ENCODE data around the gene CCL4. TPM values are rescaled to one million over a fixed set of nuclear protein-coding genes. Genes with fewer than 3 reads are reported as not detected.
A peak's percentile ranks its signal among the peaks of the same experiment; 100 is the strongest.

Gene CCL4
- polyA plus RNA-seq, 1 donor, result 6.9 TPM

GRCh38 chr17:36142806-36143205 is 39.2 kb downstream of the CCL4 start:
- Histone ChIP-seq H3K4me1 (ENCODE audit: control insufficient read depth, insufficient read depth, low read length) (peaks cover 4% of the 10 kb centered on the region), H3K4me3 (ENCODE audit: low read length) (no peak overlapping the region), H3K27me3 (ENCODE audit: control insufficient read depth, insufficient read depth, low read length) (no peaks in the 10 kb centered on the region), H3K9me3 (ENCODE audit: control insufficient read depth, low read depth, low read length) (no peaks in the 10 kb centered on the region), H3K27ac (ENCODE audit: low read length) (no peak overlapping the region), H3K36me3 (ENCODE audit: control insufficient read depth, insufficient read depth, low read length) (no peaks in the 10 kb centered on the region)
- no peak for DNase-seq
- 100% methylated on average over 1 of the region's 8 CpGs for WGBS (ENCODE audit: insufficient coverage, low lambda C conversion rate)

GRCh38 chr17:36144014-36144413 is 40.4 kb downstream of the CCL4 start:
- Histone ChIP-seq H3K4me1 (ENCODE audit: control insufficient read depth, insufficient read depth, low read length) (peaks cover 4% of the 10 kb centered on the region), H3K27me3 (ENCODE audit: control insufficient read depth, insufficient read depth, low read length) (no peaks in the 10 kb centered on the region), H3K27ac (ENCODE audit: low read length) (no peak overlapping the region), H3K36me3 (ENCODE audit: control insufficient read depth, insufficient read depth, low read length) (no peaks in the 10 kb centered on the region), H3K4me3 (ENCODE audit: low read length) (no peak overlapping the region), H3K9me3 (ENCODE audit: control insufficient read depth, low read depth, low read length) (no peaks in the 10 kb centered on the region)
- 100% methylated on average over 1 of the region's 2 CpGs for WGBS (ENCODE audit: insufficient coverage, low lambda C conversion rate)
- no peak for DNase-seq

DNA sequence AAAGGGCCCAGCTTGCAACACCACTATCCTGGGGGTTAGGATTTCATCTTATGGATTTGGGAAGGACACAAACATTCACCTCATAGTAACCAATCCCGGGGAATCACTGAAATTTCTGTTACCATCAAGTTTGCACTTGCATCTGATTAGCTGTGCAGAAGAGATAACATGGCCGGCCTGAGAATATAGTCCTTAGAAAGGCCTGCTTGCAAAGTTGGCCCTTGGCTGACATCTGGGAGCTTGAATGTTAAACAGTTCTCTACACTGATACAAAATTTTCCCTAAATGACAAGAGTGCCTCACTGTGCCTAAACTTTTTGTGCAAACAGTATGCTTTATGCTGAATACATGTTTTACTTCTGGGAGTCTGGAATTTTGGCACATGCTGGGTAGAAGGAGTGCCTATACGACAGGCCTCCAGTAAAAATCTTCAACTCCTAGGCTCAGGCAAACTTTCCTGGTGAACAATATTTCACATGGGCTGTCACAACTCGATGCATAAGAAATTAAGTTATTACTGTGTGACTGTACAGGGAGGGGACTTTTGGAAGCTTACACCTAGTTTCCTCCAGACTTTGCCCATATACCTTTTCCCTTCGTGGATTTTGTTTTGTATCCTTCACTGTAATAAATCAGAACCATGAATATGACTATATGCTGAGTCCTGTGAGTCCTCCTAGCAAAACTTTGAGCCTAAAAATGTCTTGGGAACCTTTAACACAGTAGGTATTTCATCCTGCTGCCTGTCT is 41.5 kb downstream of the CCL4 start:
- Histone ChIP-seq H3K4me1 (ENCODE audit: control insufficient read depth, insufficient read depth, low read length) (peaks cover 4% of the 10 kb centered on the region), H3K27ac (ENCODE audit: low read length) (no peak overlapping the region), H3K36me3 (ENCODE audit: control insufficient read depth, insufficient read depth, low read length) (no peaks in the 10 kb centered on the region), H3K4me3 (ENCODE audit: low read length) (no peak overlapping the region), H3K27me3 (ENCODE audit: control insufficient read depth, insufficient read depth, low read length) (no peaks in the 10 kb centered on the region), H3K9me3 (ENCODE audit: control insufficient read depth, low read depth, low read length) (no peaks in the 10 kb centered on the region)
- WGBS (ENCODE audit: insufficient coverage, low lambda C conversion rate), result 80% methylated on average over 1 of the region's 5 CpGs
- DNase-seq, result no peak

DNA sequence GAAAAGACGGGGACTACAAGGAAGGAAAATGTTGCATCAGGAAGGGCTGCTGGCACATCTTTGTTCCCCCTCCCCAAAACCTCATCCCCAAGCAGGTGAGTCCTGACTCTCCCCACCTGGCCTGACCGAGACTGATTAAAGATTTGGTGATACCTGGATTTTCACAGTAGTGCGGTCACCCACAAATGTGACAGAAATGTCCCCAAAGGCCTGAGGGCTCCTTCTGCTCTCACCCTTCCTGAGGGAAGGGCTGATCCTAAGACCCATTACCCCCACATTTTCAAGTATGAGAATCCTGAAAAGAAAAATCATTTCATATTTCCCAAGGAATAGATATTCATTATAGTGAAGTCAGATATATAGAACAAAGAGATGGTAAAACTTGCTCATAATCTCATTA is 44.0 kb downstream of the CCL4 start:
- H3K4me3 ChIP-seq (ENCODE audit: low read length), result no peak overlapping the region
- no peaks in the 10 kb centered on the region for H3K36me3 ChIP-seq (ENCODE audit: control insufficient read depth, insufficient read depth, low read length)
- DNase-seq, result no peak
- no peaks in the 10 kb centered on the region for H3K27me3 ChIP-seq (ENCODE audit: control insufficient read depth, insufficient read depth, low read length)
- H3K9me3 ChIP-seq (ENCODE audit: control insufficient read depth, low read depth, low read length), result no peaks in the 10 kb centered on the region
- H3K27ac ChIP-seq (ENCODE audit: low read length), result no peak overlapping the region
- no peaks in the 10 kb centered on the region for H3K4me1 ChIP-seq (ENCODE audit: control insufficient read depth, insufficient read depth, low read length)
- WGBS (ENCODE audit: insufficient coverage, low lambda C conversion rate), result no CpG with 5 or more reads among the region's 3 CpGs

- no peaks in the 10 kb centered on the region for H3K9me3 ChIP-seq (ENCODE audit: control insufficient read depth, low read depth, low read length)
- H3K27me3 ChIP-seq (ENCODE audit: control insufficient read depth, insufficient read depth, low read length), result no peaks in the 10 kb centered on the region
- no peaks in the 10 kb centered on the region for H3K4me1 ChIP-seq (ENCODE audit: control insufficient read depth, insufficient read depth, low read length)
- 100% methylated on average over 2 of the region's 6 CpGs for WGBS (ENCODE audit: insufficient coverage, low lambda C conversion rate)
- H3K4me3 ChIP-seq (ENCODE audit: low read length), result no peak overlapping the region
- H3K36me3 ChIP-seq (ENCODE audit: control insufficient read depth, insufficient read depth, low read length), result no peaks in the 10 kb centered on the region
- H3K27ac ChIP-seq (ENCODE audit: low read length), result no peak overlapping the region
- peak; percentile 49 to 52 for DNase-seq
Observed at GRCh38 chr17:36148559-36149295, 45.1 kb downstream of the CCL4 start.

DNA sequence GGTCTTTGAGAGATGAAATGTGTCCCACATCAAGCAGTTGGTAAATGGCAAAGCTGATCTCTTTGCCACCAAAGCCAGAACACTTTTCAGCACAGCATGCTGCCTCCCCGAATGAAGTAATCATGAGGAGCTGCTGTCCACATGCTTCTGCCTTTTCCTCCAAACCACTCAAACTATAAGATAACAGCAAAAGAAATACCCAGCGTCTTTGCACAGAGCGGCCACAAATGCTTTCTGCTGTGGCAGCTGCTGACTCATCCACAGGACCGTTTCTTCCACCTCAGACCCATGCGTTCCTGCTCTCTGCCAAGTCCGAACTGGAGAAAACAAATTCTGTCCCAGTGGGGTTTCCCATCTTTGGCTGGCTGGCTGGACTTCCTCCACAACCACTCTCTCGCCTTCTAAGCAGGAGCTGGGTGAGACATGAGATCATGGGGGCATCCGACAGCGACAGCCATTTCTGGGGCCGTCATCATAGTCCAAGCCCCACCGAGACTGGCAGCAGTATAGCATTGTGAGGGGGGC is 45.7 kb downstream of the CCL4 start:
- no CpG with 5 or more reads among the region's 11 CpGs for WGBS (ENCODE audit: insufficient coverage, low lambda C conversion rate)
- Histone ChIP-seq H3K4me3 (ENCODE audit: low read length) (no peak overlapping the region), H3K4me1 (ENCODE audit: control insufficient read depth, insufficient read depth, low read length) (no peaks in the 10 kb centered on the region), H3K9me3 (ENCODE audit: control insufficient read depth, low read depth, low read length) (no peaks in the 10 kb centered on the region), H3K27me3 (ENCODE audit: control insufficient read depth, insufficient read depth, low read length) (no peaks in the 10 kb centered on the region), H3K27ac (ENCODE audit: low read length) (no peak overlapping the region), H3K36me3 (ENCODE audit: control insufficient read depth, insufficient read depth, low read length) (no peaks in the 10 kb centered on the region)
- no peak for DNase-seq

GRCh38 chr17:36151891-36152638 is 48.4 kb downstream of the CCL4 start:
- no peaks in the 10 kb centered on the region for H3K9me3 ChIP-seq (ENCODE audit: control insufficient read depth, low read depth, low read length)
- H3K4me1 ChIP-seq (ENCODE audit: control insufficient read depth, insufficient read depth, low read length), result no peaks in the 10 kb centered on the region
- no peaks in the 10 kb centered on the region for H3K27me3 ChIP-seq (ENCODE audit: control insufficient read depth, insufficient read depth, low read length)
- H3K27ac ChIP-seq (ENCODE audit: low read length), result no peak overlapping the region
- DNase-seq, result no peak
- whole genome bisulfite sequencing (ENCODE audit: insufficient coverage, low lambda C conversion rate), result 83% methylated on average over 1 of the region's 4 CpGs
- H3K4me3 ChIP-seq (ENCODE audit: low read length), result no peak overlapping the region
- H3K36me3 ChIP-seq (ENCODE audit: control insufficient read depth, insufficient read depth, low read length), result no peaks in the 10 kb centered on the region

GRCh38 chr17:36152639-36153120 is 49.1 kb downstream of the CCL4 start:
- DNase-seq, result no peak
- H3K27me3 ChIP-seq (ENCODE audit: control insufficient read depth, insufficient read depth, low read length), result no peaks in the 10 kb centered on the region
- H3K36me3 ChIP-seq (ENCODE audit: control insufficient read depth, insufficient read depth, low read length), result no peaks in the 10 kb centered on the region
- H3K4me1 ChIP-seq (ENCODE audit: control insufficient read depth, insufficient read depth, low read length), result no peaks in the 10 kb centered on the region
- H3K4me3 ChIP-seq (ENCODE audit: low read length), result no peak overlapping the region
- WGBS (ENCODE audit: insufficient coverage, low lambda C conversion rate), result no CpG with 5 or more reads among the region's 8 CpGs
- H3K9me3 ChIP-seq (ENCODE audit: control insufficient read depth, low read depth, low read length), result no peaks in the 10 kb centered on the region
- no peak overlapping the region for H3K27ac ChIP-seq (ENCODE audit: low read length)

- DNase-seq, result no peak
- Histone ChIP-seq H3K9me3 (ENCODE audit: control insufficient read depth, low read depth, low read length) (no peaks in the 10 kb centered on the region), H3K36me3 (ENCODE audit: control insufficient read depth, insufficient read depth, low read length) (no peaks in the 10 kb centered on the region), H3K4me1 (ENCODE audit: control insufficient read depth, insufficient read depth, low read length) (no peaks in the 10 kb centered on the region), H3K27me3 (ENCODE audit: control insufficient read depth, insufficient read depth, low read length) (no peaks in the 10 kb centered on the region), H3K27ac (ENCODE audit: low read length) (no peak overlapping the region), H3K4me3 (ENCODE audit: low read length) (no peak overlapping the region)
- no CpG with 5 or more reads among the region's 10 CpGs for WGBS (ENCODE audit: insufficient coverage, low lambda C conversion rate)
Observed at GRCh38 chr17:36153895-36154610, 50.4 kb downstream of the CCL4 start.

Measured in large intestine (tissue), 3 donors.